ENCODE results near the gene ATP12A. TPM values are rescaled to one million over a fixed set of nuclear protein-coding genes. Genes with fewer than 3 reads are reported as not detected.

Gene ATP12A
- total RNA-seq, 4 donors from 2014 or later, result 0.27 to 40.0 (median 5.3) TPM

GRCh38 chr13:24638096-24638495 lies 42.1 kb upstream of the ATP12A start:
- peak in 1 of 2 donors; percentile 70 for DNase-seq (ENCODE audit: low spot score in 2 of 2)
- TF ChIP-seq, protein P1, sequence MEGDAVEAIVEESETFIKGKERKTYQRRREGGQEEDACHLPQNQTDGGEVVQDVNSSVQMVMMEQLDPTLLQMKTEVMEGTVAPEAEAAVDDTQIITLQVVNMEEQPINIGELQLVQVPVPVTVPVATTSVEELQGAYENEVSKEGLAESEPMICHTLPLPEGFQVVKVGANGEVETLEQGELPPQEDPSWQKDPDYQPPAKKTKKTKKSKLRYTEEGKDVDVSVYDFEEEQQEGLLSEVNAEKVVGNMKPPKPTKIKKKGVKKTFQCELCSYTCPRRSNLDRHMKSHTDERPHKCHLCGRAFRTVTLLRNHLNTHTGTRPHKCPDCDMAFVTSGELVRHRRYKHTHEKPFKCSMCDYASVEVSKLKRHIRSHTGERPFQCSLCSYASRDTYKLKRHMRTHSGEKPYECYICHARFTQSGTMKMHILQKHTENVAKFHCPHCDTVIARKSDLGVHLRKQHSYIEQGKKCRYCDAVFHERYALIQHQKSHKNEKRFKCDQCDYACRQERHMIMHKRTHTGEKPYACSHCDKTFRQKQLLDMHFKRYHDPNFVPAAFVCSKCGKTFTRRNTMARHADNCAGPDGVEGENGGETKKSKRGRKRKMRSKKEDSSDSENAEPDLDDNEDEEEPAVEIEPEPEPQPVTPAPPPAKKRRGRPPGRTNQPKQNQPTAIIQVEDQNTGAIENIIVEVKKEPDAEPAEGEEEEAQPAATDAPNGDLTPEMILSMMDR (IDR thresholded peaks at IDR 0.05), result no peak
- no peak for TF ChIP-seq POLR2A (IDR thresholded peaks at IDR 0.05)
- WGBS, 2 donors, result 57 to 82% methylated on average over 16 to 18 of the region's 23 CpGs
- H3K4me3 ChIP-seq (ENCODE audit: low read depth, poor library complexity, severe bottlenecking), result no peak overlapping the region
- intact Hi-C loops (cut with DNase I; ENCODE audit: low total_unique reads), result no loop called here

- DNase-seq (ENCODE audit: low spot score in 2 of 2), result peak in 1 of 2 donors; percentile 26
- intact Hi-C loops (cut with DNase I; ENCODE audit: low total_unique reads), result loop anchor here (5.0 kb wide), 1 partner anchor 322 kb away; no protein-coding TSS in a partner anchor
- H3K4me3 ChIP-seq (ENCODE audit: low read depth, poor library complexity, severe bottlenecking), result no peak overlapping the region
- TF ChIP-seq POLR2A (IDR thresholded peaks at IDR 0.05), result no peak
- TF ChIP-seq, protein P1 (IDR thresholded peaks at IDR 0.05), result no peak
- 91 to 98% methylated on average over 4 of the region's 4 CpGs for WGBS, 2 donors
These were observed 39.5 kb upstream of the ATP12A start for GRCh38 chr13:24640752-24641151.

GRCh38 chr13:24642219-24642618 lies 38.0 kb upstream of the ATP12A start:
- WGBS, 2 donors, result 88 to 90% methylated on average over 6 of the region's 6 CpGs
- no peak overlapping the region for H3K4me3 ChIP-seq (ENCODE audit: low read depth, poor library complexity, severe bottlenecking)

DNA sequence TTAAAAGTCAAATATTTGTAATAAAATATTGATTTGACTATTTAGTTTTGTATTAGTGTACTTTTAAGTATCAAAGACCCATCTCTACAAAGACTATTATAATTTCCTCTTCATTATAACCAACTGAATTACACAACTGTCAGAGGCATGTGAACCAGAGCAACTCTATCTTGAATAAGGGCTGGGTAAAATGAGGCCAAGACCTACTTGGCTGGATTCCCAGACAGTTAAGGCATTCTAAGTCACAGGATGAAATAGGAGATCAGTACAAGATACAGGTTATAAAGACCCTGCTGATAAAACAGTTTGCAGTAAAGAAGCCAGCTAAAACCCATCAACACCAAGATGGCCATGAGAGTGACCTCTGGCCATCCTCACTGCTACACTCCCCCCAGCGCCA lies 36.2 kb upstream of the ATP12A start:
- TF ChIP-seq, protein P1 (IDR thresholded peaks at IDR 0.05), result no peak
- no peak for TF ChIP-seq POLR2A (IDR thresholded peaks at IDR 0.05)
- DNase-seq (ENCODE audit: low spot score in 2 of 2), result no peak
- intact Hi-C loops (cut with DNase I; ENCODE audit: low total_unique reads), result loop anchor here (5.0 kb wide), 1 partner anchor 318 kb away; no protein-coding TSS in a partner anchor
- H3K4me3 ChIP-seq (ENCODE audit: low read depth, poor library complexity, severe bottlenecking), result no peak overlapping the region
- WGBS, 2 donors, result 87 to 89% methylated on average over 1 of the region's 1 CpG

More at GRCh38 chr13:24642219-24642618, 38.0 kb upstream of the ATP12A start:
- TF ChIP-seq, protein P1 (IDR thresholded peaks at IDR 0.05), result no peak
- no peak for TF ChIP-seq POLR2A (IDR thresholded peaks at IDR 0.05)
- DNase-seq (ENCODE audit: low spot score in 2 of 2), result no peak
- intact Hi-C loops (cut with DNase I; ENCODE audit: low total_unique reads), result loop anchor here (5.0 kb wide), 1 partner anchor 320 kb away; no protein-coding TSS in a partner anchor

DNA sequence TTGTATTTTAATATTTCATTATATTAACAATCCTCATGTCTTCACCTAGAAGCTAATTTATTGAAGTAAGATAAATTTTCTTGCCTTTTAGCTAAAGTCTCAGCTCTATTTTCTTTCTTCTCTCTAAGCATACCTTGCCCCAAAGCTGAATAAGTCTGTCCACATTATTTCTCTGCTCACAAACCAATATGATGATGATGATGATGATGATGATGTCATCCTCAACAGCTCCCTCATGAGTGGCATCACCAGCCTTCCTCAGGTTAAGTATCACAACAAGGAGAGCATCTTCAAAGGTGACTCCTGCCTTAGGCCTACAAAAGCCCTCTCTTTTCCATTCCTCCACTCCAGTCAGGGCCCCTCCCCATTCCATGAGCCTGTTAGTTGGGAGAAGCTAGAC lies 31.9 kb upstream of the ATP12A start:
- DNase-seq (ENCODE audit: low spot score in 2 of 2), result no peak
- no peak for TF ChIP-seq POLR2A (IDR thresholded peaks at IDR 0.05)
- TF ChIP-seq, protein P1 (IDR thresholded peaks at IDR 0.05), result no peak
- H3K4me3 ChIP-seq (ENCODE audit: low read depth, poor library complexity, severe bottlenecking), result no peak overlapping the region
- intact Hi-C loops (cut with DNase I; ENCODE audit: low total_unique reads), result no loop called here

Data from lower leg skin (tissue), 4 donors.